Parathyroid adenoma (tissue), 2 donors: Measurements from ENCODE around the gene DUSP9.

Experiments used
- H2AFZ ChIP-seq: fragments of 300-600 bp; sonication (generic); one replicate; pipeline ENCODE4 v1.7.0; 2017; ENCODE audit warnings: antibody characterized with exemption, mild to moderate bottlenecking
- H3K27ac ChIP-seq: fragments of 300-600 bp; sonication (generic); one replicate; pipeline ENCODE4 v1.7.0; 2017
- H3K27me3 ChIP-seq: fragments of 300-600 bp; sonication (generic); one replicate; pipeline ENCODE4 v1.7.0; 2017; ENCODE audit warnings: low read length; ENCODE audit not compliant: control insufficient read depth, insufficient read depth
- H3K36me3 ChIP-seq: fragments of 300-600 bp; sonication (generic); one replicate; pipeline ENCODE4 v1.7.0; 2017; ENCODE audit warnings: low read length; ENCODE audit not compliant: control insufficient read depth, insufficient read depth
- H3K4me1 ChIP-seq: fragments of 300-600 bp; sonication (generic); one replicate; pipeline ENCODE4 v1.7.0; 2017; ENCODE audit warnings: control low read depth
- H3K4me2 ChIP-seq: fragments of 300-600 bp; sonication (generic); one replicate; pipeline ENCODE4 v1.7.0; 2017; ENCODE audit warnings: low read length
- H3K4me3 ChIP-seq: fragments of 300-600 bp; sonication (generic); one replicate; pipeline ENCODE4 v1.7.0; 2017; ENCODE audit warnings: low read depth, low read length
- H3K79me2 ChIP-seq: fragments of 300-600 bp; sonication (generic); one replicate; pipeline ENCODE4 v1.7.0; 2017; ENCODE audit warnings: control low read depth
- H3K9ac ChIP-seq: fragments of 300-600 bp; sonication (generic); one replicate; pipeline ENCODE4 v1.7.0; 2017; ENCODE audit warnings: mild to moderate bottlenecking
- H3K9me3 ChIP-seq: fragments of 300-600 bp; sonication (generic); one replicate; pipeline ENCODE4 v1.7.0; 2017; ENCODE audit warnings: low read length; ENCODE audit not compliant: control insufficient read depth
- TF ChIP-seq, protein P1 (sequence below): fragments of 300-600 bp; sonication (generic); IDR thresholded peaks from one replicate; pipeline ENCODE4 v1.7.0; 2017; ENCODE audit warnings: antibody characterized with exemption, mild to moderate bottlenecking
- donor health status: primary hyperparathyroidism.

The DUSP9 gene

DNA sequence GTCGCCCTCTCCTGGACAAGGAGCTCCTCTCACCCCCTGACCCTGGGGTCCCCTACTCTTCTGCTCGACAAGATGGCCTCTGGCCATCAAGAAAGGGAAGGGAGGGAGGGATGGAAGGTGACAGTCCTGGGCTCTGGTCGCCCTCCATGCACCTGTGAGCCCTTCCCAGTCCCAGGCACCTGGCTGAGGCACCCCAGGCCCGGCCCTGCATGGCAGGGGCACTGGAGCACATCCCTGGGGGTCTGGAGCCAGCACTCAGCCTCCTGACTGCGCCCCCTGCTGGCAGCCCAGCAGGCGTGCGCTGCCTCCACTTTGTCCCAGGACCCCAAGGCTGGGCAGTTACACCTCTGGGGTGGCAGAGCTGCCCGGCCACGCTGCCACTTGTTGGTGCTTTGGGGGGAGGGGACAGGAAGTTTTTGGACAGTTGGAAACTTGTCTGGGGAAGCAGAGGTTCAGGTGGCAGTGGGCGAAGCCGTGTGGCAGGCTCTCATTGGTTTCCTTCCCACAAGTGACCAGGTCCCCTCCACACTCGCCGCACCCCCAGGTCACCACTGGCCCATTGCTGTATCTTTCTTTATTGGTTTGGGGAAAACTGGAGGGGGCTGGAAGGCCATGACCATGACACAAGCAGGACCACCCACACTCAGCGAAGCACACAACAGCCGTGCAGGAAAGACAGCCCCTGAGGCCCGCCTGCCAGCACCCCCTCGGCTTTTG lies 22.3 kb downstream of the DUSP9 start:
- Histone ChIP-seq H3K9ac (no peak overlapping the region), H2AFZ (no peak overlapping the region), H3K9me3 (no peaks in the 10 kb centered on the region), H3K79me2 (no peaks in the 10 kb centered on the region), H3K27ac (no peak overlapping the region), H3K36me3 (no peaks in the 10 kb centered on the region), H3K4me2 (no peak overlapping the region), H3K4me1 (no peaks in the 10 kb centered on the region), H3K27me3 (no peaks in the 10 kb centered on the region), H3K4me3 (no peak overlapping the region)
- TF ChIP-seq, protein P1, sequence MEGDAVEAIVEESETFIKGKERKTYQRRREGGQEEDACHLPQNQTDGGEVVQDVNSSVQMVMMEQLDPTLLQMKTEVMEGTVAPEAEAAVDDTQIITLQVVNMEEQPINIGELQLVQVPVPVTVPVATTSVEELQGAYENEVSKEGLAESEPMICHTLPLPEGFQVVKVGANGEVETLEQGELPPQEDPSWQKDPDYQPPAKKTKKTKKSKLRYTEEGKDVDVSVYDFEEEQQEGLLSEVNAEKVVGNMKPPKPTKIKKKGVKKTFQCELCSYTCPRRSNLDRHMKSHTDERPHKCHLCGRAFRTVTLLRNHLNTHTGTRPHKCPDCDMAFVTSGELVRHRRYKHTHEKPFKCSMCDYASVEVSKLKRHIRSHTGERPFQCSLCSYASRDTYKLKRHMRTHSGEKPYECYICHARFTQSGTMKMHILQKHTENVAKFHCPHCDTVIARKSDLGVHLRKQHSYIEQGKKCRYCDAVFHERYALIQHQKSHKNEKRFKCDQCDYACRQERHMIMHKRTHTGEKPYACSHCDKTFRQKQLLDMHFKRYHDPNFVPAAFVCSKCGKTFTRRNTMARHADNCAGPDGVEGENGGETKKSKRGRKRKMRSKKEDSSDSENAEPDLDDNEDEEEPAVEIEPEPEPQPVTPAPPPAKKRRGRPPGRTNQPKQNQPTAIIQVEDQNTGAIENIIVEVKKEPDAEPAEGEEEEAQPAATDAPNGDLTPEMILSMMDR, result peak; percentile 51

DNA sequence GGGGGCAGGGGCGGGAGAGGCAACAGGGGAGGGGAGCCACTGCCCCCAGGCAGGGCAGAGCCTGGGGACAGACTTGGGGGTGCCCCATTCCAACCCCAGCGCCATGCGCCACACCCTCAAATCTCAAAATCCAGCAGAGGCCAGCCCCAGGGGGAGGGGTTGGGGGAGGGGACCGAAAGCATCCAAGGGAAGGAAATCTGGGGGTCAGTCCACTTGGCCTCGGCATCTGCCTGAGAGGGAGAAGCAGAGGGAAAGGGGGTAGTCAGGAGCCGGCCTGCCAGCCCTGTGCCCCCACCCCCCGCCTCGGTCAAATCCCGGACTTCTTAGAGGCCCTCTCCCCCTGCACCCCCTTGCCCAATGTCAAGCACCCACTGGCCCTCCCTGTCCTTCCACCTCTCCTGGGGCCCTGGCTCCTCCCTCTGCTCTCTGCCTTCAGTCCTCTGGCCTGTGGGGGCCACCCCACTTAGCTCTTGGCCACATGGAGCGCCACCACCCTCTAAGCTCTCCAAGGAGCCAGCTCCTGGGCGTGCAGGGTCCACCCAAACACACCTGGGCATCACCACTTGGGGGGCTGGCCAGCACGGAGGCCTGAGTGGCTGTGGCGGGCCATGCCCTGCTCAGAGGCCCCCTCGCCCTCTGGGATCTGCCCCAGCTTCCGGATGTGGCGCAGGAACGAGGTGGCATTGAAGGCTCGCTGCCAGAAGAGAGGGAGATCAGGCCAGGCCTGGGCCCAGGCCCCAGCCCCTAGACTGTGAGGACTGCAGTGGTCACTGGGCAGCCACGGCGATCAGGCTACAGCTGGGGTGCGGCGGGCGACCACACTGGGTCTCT lies 23.1 kb downstream of the DUSP9 start:
- TF ChIP-seq, protein P1, result no peak
- no peaks in the 10 kb centered on the region for H3K36me3 ChIP-seq
- no peak overlapping the region for H3K27ac ChIP-seq
- no peak overlapping the region for H2AFZ ChIP-seq
- H3K9me3 ChIP-seq, result no peaks in the 10 kb centered on the region
- H3K79me2 ChIP-seq, result no peaks in the 10 kb centered on the region
- H3K4me1 ChIP-seq, result no peaks in the 10 kb centered on the region
- no peak overlapping the region for H3K4me3 ChIP-seq
- no peak overlapping the region for H3K9ac ChIP-seq
- no peak overlapping the region for H3K4me2 ChIP-seq
- no peaks in the 10 kb centered on the region for H3K27me3 ChIP-seq

DNA sequence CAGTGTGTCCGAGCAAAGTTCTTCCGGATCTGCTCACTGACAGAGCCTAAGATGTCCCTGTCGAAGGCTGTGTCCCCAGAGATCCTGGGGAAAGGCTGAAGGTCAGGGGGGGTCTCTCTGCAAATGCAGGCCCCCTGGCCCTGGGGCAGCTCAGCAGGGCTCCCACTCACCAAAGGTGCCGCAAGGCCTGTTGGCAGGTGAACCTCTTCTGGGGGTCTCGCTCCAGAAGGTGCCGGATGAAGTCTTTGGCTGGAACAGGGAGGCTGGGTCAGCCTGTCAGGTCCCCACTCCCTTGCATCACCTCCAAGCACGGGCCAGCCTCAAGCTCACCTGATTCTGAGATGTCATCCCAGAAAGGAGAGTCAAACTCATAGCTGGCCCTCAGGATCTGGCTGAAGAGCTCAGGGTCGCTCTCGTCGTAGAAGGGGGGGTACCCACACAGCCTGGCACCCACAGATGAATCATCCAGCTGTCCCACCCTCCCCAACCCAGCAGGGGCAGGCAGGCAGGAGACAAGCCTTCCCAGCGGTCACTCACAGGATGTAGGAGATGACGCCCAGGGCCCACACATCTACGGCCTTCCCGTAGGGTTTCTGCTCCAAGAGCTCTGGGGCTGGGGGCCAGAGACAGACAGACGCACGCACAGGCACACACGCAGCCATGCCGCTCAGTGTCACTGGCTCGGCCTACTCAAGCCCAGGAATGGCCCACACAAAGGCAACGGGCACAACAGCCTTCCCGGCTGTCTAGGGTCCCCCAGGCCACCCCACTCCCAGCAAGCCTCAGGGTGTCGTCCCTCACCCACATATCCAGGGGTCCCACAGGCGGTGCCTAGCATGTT lies 24.0 kb downstream of the DUSP9 start:
- Histone ChIP-seq H3K9ac (no peak overlapping the region), H3K36me3 (no peaks in the 10 kb centered on the region), H3K79me2 (no peaks in the 10 kb centered on the region), H3K9me3 (no peaks in the 10 kb centered on the region), H3K4me3 (no peak overlapping the region), H3K27me3 (no peaks in the 10 kb centered on the region), H2AFZ (no peak overlapping the region), H3K4me1 (no peaks in the 10 kb centered on the region), H3K27ac (no peak overlapping the region), H3K4me2 (no peak overlapping the region)
- TF ChIP-seq, protein P1, result no peak

DNA sequence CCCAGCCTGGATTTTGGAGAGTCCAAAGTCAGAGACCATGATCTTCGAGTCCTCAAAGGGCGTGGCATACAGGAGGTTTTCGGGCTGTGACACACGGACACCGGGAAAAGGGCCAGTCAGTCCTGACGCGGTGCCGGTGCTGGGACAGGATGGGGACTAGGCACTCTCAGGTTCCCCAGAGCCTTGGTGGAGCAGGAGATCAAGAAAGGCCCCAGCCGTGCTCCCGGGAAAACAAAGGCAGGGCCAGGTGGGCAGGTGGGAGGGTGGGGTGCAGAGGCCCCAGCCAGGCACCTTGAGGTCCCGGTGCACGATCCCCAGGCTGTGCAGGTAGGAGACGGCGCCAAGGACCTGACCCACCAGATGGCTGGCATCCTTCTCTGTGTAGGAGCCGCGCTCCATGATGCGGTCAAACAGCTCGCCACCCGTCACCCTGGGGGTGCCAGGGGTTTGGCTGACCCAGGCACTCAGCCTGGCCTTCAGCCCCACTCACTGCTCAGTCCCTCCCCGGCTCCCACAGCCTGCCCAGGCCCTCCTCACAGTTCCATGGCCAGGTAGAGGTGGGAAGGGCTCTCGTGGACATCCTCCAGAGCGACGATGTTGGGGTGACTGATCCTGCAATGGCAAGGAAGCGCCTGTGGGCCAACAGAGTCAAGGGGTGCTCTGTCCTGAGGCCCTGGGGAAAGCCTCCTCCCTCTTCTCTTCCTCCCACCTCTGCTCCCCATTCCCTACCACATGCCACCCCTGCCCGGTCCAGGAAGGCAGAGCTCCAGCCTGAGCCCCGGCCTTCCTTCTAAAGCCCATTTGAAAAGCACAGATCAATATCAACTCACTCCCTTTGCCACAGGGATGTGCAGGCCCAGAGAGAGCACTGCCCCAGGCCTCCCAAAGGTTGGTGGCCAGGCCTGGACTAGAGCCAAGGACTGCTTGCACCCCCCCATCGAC lies 24.9 kb downstream of the DUSP9 start:
- no peaks in the 10 kb centered on the region for H3K4me1 ChIP-seq
- H3K27me3 ChIP-seq, result no peaks in the 10 kb centered on the region
- no peak overlapping the region for H2AFZ ChIP-seq
- no peak overlapping the region for H3K4me2 ChIP-seq
- H3K79me2 ChIP-seq, result no peaks in the 10 kb centered on the region
- TF ChIP-seq, protein P1, result no peak
- H3K27ac ChIP-seq, result no peak overlapping the region
- no peaks in the 10 kb centered on the region for H3K36me3 ChIP-seq
- H3K4me3 ChIP-seq, result no peak overlapping the region
- H3K9ac ChIP-seq, result no peak overlapping the region
- H3K9me3 ChIP-seq, result no peaks in the 10 kb centered on the region
